Stimulated activated CD8-positive, alpha-beta memory T cell treated with anti-CD3 and anti-CD28 coated beads, Interleukin-7, amount 100 ng/mL, for 48 hours (primary cell): ENCODE data around the gene C13orf42.
"Not testable (repeated sequence)": the region's sequence is repeated elsewhere in the genome, so short reads cannot be mapped to it uniquely, and the experiment has no call there.

Experiments
- DNase-seq, 2 donors: peaks; one replicate each; pipeline ENCODE4 v3.0.0-alpha.2; 2020; ENCODE audit warnings: low read depth in 1 of 2; ENCODE audit errors: extremely low read depth in 1 of 2

Gene C13orf42

GRCh38 chr13:51122868-51123566 is 11.9 kb upstream of the C13orf42 start:
- DNase-seq = peak; percentile 11 to 35

GRCh38 chr13:51120873-51121272 is 9.8 kb upstream of the C13orf42 start:
- DNase-seq = peak in 1 of 2 donors; percentile 8

- no peak for DNase-seq
Measured at GRCh38 chr13:51118809-51119431, 7.8 kb upstream of the C13orf42 start.

GRCh38 chr13:51113969-51114368 is 2.9 kb upstream of the C13orf42 start:
- DNase-seq = no peak

GRCh38 chr13:51113186-51113881 is 2.3 kb upstream of the C13orf42 start:
- no peak for DNase-seq

- DNase-seq = no peak
Measured at GRCh38 chr13:51112771-51113170, 1.7 kb upstream of the C13orf42 start.

- DNase-seq = no peak
Measured at GRCh38 chr13:51111997-51112396, 923 bp upstream of the C13orf42 start.

- no peak for DNase-seq
Measured at GRCh38 chr13:51107996-51108395, 3.1 kb downstream of the C13orf42 start.

GRCh38 chr13:51105046-51105445 is 6.0 kb downstream of the C13orf42 start:
- DNase-seq = no peak

- DNase-seq = no peak
Measured at GRCh38 chr13:51101636-51102235, 9.3 kb downstream of the C13orf42 start.

GRCh38 chr13:51097353-51098043 is 13.6 kb downstream of the C13orf42 start:
- DNase-seq = no peak

GRCh38 chr13:51096131-51096530 is 14.9 kb downstream of the C13orf42 start:
- no peak for DNase-seq

- DNase-seq = no peak
Measured at GRCh38 chr13:51093574-51093973, 17.5 kb downstream of the C13orf42 start.

- no peak for DNase-seq
Measured at GRCh38 chr13:51091839-51092238, 19.2 kb downstream of the C13orf42 start.

- no peak for DNase-seq
Measured at GRCh38 chr13:51083706-51084105, 27.4 kb downstream of the C13orf42 start.

- DNase-seq = not testable (repeated sequence)
Measured at GRCh38 chr13:51080478-51081065, 30.5 kb downstream of the C13orf42 start.

- no peak for DNase-seq
Measured at GRCh38 chr13:51071493-51071892, 39.6 kb downstream of the C13orf42 start.

- peak; percentile 41 to 51 for DNase-seq
Measured at GRCh38 chr13:51070005-51070649, 40.9 kb downstream of the C13orf42 start.

GRCh38 chr13:51068501-51068900 is 42.6 kb downstream of the C13orf42 start:
- no peak for DNase-seq

- DNase-seq = no peak
Measured at GRCh38 chr13:51067706-51068105, 43.4 kb downstream of the C13orf42 start.
